HCT116 (cell line): Measurements from ENCODE around the gene C4orf17. TPM values are rescaled to one million over a fixed set of nuclear protein-coding genes. Genes with fewer than 3 reads are reported as not detected.

ENCODE experiments used
- ATAC-seq: fragments of 200-7000 bp; cut with Tn5 transposase; 2 replicates; pipeline ENCODE4 v1.9.1; 2020; ENCODE audit warnings: mild to moderate bottlenecking, moderate library complexity
- Bru-seq: library from RNA; stranded (reverse); fragments of 400-500 nt; gene quantifications from one replicate; lab custom pipeline; 2021; lab: Mats Ljungman, UMichigan
- BruChase-seq, 2 experiments: library from RNA; stranded (reverse); fragments of 400-500 nt; gene quantifications; one replicate each; lab custom pipeline; 2021; lab: Mats Ljungman, UMichigan
- BruUV-seq: library from RNA; stranded (reverse); fragments of 400-500 nt; replicated peaks from 2 replicates; lab custom pipeline; 2021; lab: Mats Ljungman, UMichigan
- CTCF ChIA-PET: fragments of 300-600 bp; sonication (Branson Sonifier 250); formaldehyde crosslinking; loops from one replicate; lab custom pipeline; 2021; ENCODE audit warnings: antibody characterized with exemption; lab: Charles Lee
- POLR2A ChIA-PET: fragments of 300-600, 350-600 bp; sonication (Branson Sonifier 250); formaldehyde crosslinking; loops from one replicate; lab custom pipeline; 2021; ENCODE audit warnings: antibody characterized with exemption; lab: Charles Lee
- RAD21 ChIA-PET, 2 experiments: fragments of 300-600 bp; sonication (Branson Sonifier 250); formaldehyde crosslinking; loops; one replicate each; lab custom pipeline; 2023; ENCODE audit warnings: low total read pairs in 2 of 2; ENCODE audit not compliant: uncharacterized antibody in 2 of 2, unreplicated experiment in 2 of 2, low non-redundant PET in 1 of 2; lab: Charles Lee
- DNase-seq: peaks from one replicate; pipeline ENCODE4 v3.0.0-alpha.2; 2010; ENCODE audit warnings: low read depth, low spot score
- H2AFZ ChIP-seq: fragments of 200-600 bp; shearing (Covaris generic), sonication (generic); 2 replicates; pipeline ENCODE4 v1.6.1; 2017; ENCODE audit warnings: low read depth, mixed run types, mixed read lengths, antibody characterized with exemption, low read length; ENCODE audit not compliant: poor library complexity, severe bottlenecking
- H3K27ac ChIP-seq: 2 replicates; pipeline ENCODE4 v1.5.1; 2012; ENCODE audit warnings: low read depth, low read length
- H3K27me3 ChIP-seq: fragments of 200-600 bp; sonication (generic); 2 replicates; pipeline ENCODE4 v1.6.1; 2016; ENCODE audit warnings: mixed run types, low read length, mixed read lengths; ENCODE audit not compliant: insufficient read depth
- H3K36me3 ChIP-seq, 2 experiments: fragments of 200-500 bp in 1 of 2; fragments of 200-600 bp in 1 of 2; sonication (Bioruptor generic) in 1 of 2; sonication (generic) in 1 of 2; 2 replicates each; pipeline versions ENCODE4 v1.5.1 to v1.6.1; 2014 to 2016; ENCODE audit warnings: low read length in 2 of 2, inconsistent platforms in 1 of 2, mixed read lengths in 1 of 2, mixed run types in 1 of 2; ENCODE audit not compliant: insufficient read depth in 2 of 2, control insufficient read depth in 1 of 2
- H3K4me1 ChIP-seq, 2 experiments: fragments of 200-600 bp in 1 of 2; sonication (generic) in 1 of 2; 2 replicates each; pipeline versions ENCODE4 v1.5.1 to v1.6.1; 2012 to 2017; ENCODE audit warnings: low read length in 2 of 2, inconsistent platforms in 1 of 2, mild to moderate bottlenecking in 1 of 2, mixed read lengths in 1 of 2, mixed run types in 1 of 2, moderate library complexity in 1 of 2; ENCODE audit not compliant: insufficient read depth in 2 of 2, control insufficient read depth in 1 of 2
- H3K4me2 ChIP-seq: fragments of 200-600 bp; sonication (generic); 2 replicates; pipeline ENCODE4 v1.6.1; 2017; ENCODE audit warnings: mixed run types, low read length, mixed read lengths
- H3K4me3 ChIP-seq, 2 experiments: fragments of 200-600 bp in 1 of 2; sonication (generic) in 1 of 2; replicated peaks in 1 of 2; 2 replicates each; pipeline ENCODE4 v1.5.1; 2011 to 2016; ENCODE audit warnings: low read length in 2 of 2, control low read depth in 1 of 2, low read depth in 1 of 2, mild to moderate bottlenecking in 1 of 2, mixed read lengths in 1 of 2, mixed run types in 1 of 2
- H3K79me2 ChIP-seq: fragments of 200-600 bp; sonication (generic); 2 replicates; pipeline ENCODE4 v1.6.1; 2017; ENCODE audit warnings: mild to moderate bottlenecking, mixed run types, low read length, moderate library complexity, mixed read lengths; ENCODE audit not compliant: insufficient read depth
- H3K9ac ChIP-seq: fragments of 200-600 bp; sonication (generic); 2 replicates; pipeline ENCODE4 v1.6.1; 2016; ENCODE audit warnings: low read length, mixed read lengths
- H3K9me2 ChIP-seq: fragments of 200-600 bp; sonication (generic), shearing (Covaris generic); 2 replicates; pipeline ENCODE4 v1.6.1; 2017; ENCODE audit warnings: mixed run types, mild to moderate bottlenecking, moderate library complexity; ENCODE audit not compliant: insufficient read depth
- H3K9me3 ChIP-seq, 2 experiments: fragments of 200-500 bp in 1 of 2; fragments of 200-600 bp in 1 of 2; sonication (Bioruptor generic) in 1 of 2; sonication (generic) in 1 of 2; 2 replicates each; pipeline ENCODE4 v1.6.1; 2014 to 2017; ENCODE audit warnings: low read length in 2 of 2, mixed read lengths in 2 of 2, inconsistent platforms in 1 of 2, low read depth in 1 of 2, mild to moderate bottlenecking in 1 of 2, mixed run types in 1 of 2, moderate library complexity in 1 of 2; ENCODE audit not compliant: control insufficient read depth in 1 of 2, insufficient read depth in 1 of 2
- H4K20me1 ChIP-seq: fragments of 200-600 bp; sonication (generic), shearing (Covaris generic); 2 replicates; pipeline ENCODE4 v1.6.1; 2017; ENCODE audit warnings: mixed run types, mild to moderate bottlenecking, moderate library complexity; ENCODE audit not compliant: insufficient read depth
- CBX3 ChIP-seq: IDR thresholded peaks from 2 replicates; pipeline ENCODE4 v1.6.1; 2012; ENCODE audit warnings: low read depth
- CEBPB ChIP-seq: IDR thresholded peaks from 2 replicates; pipeline ENCODE4 v1.6.1; 2012; ENCODE audit warnings: low read depth
- EGR1 ChIP-seq: IDR thresholded peaks from 2 replicates; pipeline ENCODE4 v1.6.1; 2012; ENCODE audit warnings: low read depth
- ELF1 ChIP-seq: IDR thresholded peaks from 2 replicates; pipeline ENCODE4 v1.6.1; 2012; ENCODE audit warnings: low read depth, borderline replicate concordance
- FOSL1 ChIP-seq: IDR thresholded peaks from 2 replicates; pipeline ENCODE4 v1.6.1; 2012; ENCODE audit warnings: low read depth
- JUND ChIP-seq: IDR thresholded peaks from 2 replicates; pipeline ENCODE4 v1.6.1; 2012
- MAX ChIP-seq: IDR thresholded peaks from 2 replicates; pipeline ENCODE4 v1.6.1; 2012
- POLR2A ChIP-seq: IDR thresholded peaks from 2 replicates; pipeline ENCODE4 v1.7.0; 2011; ENCODE audit warnings: borderline replicate concordance; ENCODE audit not compliant: insufficient read depth, insufficient read length; ENCODE audit errors: extremely low read depth
- POLR2AphosphoS5 ChIP-seq: IDR thresholded peaks from 2 replicates; pipeline ENCODE4 v1.6.1; 2011; ENCODE audit warnings: mild to moderate bottlenecking, low read depth, low read length, moderate library complexity
- SP1 ChIP-seq: IDR thresholded peaks from 2 replicates; pipeline ENCODE4 v1.6.1; 2012; ENCODE audit warnings: low read depth
- TCF7L2 ChIP-seq: IDR thresholded peaks from 2 replicates; pipeline ENCODE4 v1.7.0; 2011; ENCODE audit warnings: borderline replicate concordance, inconsistent platforms; ENCODE audit not compliant: insufficient read depth, insufficient read length; ENCODE audit errors: extremely low read depth
- YY1 ChIP-seq: IDR thresholded peaks from 2 replicates; pipeline ENCODE4 v1.6.1; 2011; ENCODE audit warnings: low read length, low read depth, moderate library complexity, mild to moderate bottlenecking; ENCODE audit not compliant: insufficient replicate concordance; ENCODE audit errors: extremely low read depth
- ZFX ChIP-seq: fragments of 450-650 bp; IDR thresholded peaks from 2 replicates; pipeline ENCODE4 v1.6.1; 2017
- intact Hi-C: fragments of 100-400 bp; cut with micrococcal nuclease; formaldehyde crosslinking; loops from 2 replicates; pipeline ENCODE4 v1.10.0; 2022
- long read RNA-seq: library from polyadenylated mRNA; unstranded; transcript quantifications from one replicate; pipeline ENCODE4 v2.0.0, GENCODE V29; 2021; ENCODE audit not compliant: unreplicated experiment
- polyA plus RNA-seq: library from polyadenylated mRNA; unstranded; fragments of >200 nt; gene quantifications from 2 replicates; pipeline ENCODE4 v1.2.1, GENCODE V29; 2012; ENCODE audit warnings: missing spikeins
- total RNA-seq: library from RNA; stranded (reverse); gene quantifications from one replicate; pipeline ENCODE4 v1.2.1, GENCODE V29; 2021; ENCODE audit not compliant: unreplicated experiment
- TF ChIP-seq, protein P1 (sequence below), 3 experiments: fragments of 200-600 bp in 1 of 3; sonication (generic) in 1 of 3; IDR thresholded peaks in 2 of 3; conservative IDR thresholded peaks in 1 of 3; 2 replicates each; pipeline ENCODE4 v1.5.1; 2012 to 2017; ENCODE audit warnings: low read depth in 2 of 3, low read length in 2 of 3, antibody characterized with exemption in 1 of 3, borderline replicate concordance in 1 of 3, control low read depth in 1 of 3, mild to moderate bottlenecking in 1 of 3, mixed read lengths in 1 of 3, mixed run types in 1 of 3, moderate library complexity in 1 of 3; ENCODE audit not compliant: insufficient read depth in 1 of 3
- TF ChIP-seq, protein P2 (sequence below): IDR thresholded peaks from 2 replicates; pipeline ENCODE4 v1.6.1; 2012

The C4orf17 gene
- total RNA-seq = not detected
- polyA plus RNA-seq = not detected in 2 replicates
- Bru-seq, nascent RNA = percentile 5 among the genes with signal in this experiment
- BruChase-seq, experiment 1, labeled RNA remaining after a 6-hour chase = not detected
- not detected for BruChase-seq, experiment 2, labeled RNA remaining after a 2-hour chase
- long read RNA-seq = 0 reads

GRCh38 chr4:99510721-99511120, at the start of gene C4orf17:
Gene C4orf17, plus strand, starts transcription at chr4:99511021. Its CDS starts 2,061 bp downstream, at chr4:99513082.
- Histone ChIP-seq H3K9me3 (no peaks in the 10 kb centered on the region), H3K4me3 (no peak within 1 kb of the TSS), H2AFZ (no peak within 1 kb of the TSS), H3K27ac (no peak within 1 kb of the TSS), H3K4me2 (no peak within 1 kb of the TSS), H3K36me3 (no peaks in the 10 kb centered on the region), H3K9ac (no peak within 1 kb of the TSS), H3K4me1 (peaks cover 0 to 6% of the 10 kb centered on the region in 2 experiments; a peak in 2 of 4 replicates), H3K79me2 (no peaks in the 10 kb centered on the region), H3K9me2 (0 out of 2 replicates have a peak, but pooled peaks cover 5% of the 10 kb centered on the region), H3K27me3 (no peaks in the 10 kb centered on the region), H4K20me1 (no peaks in the 10 kb centered on the region)
- ChIA-PET RAD21 (no interaction called here), POLR2A (no interaction called here), CTCF (no interaction called here)
- BruUV-seq = no TSS peak
- TF ChIP-seq TCF7L2 = no peak
- TF ChIP-seq EGR1 = no peak
- intact Hi-C loops = no loop called here
- ATAC-seq (no peak), DNase-seq (no peak)

DNA sequence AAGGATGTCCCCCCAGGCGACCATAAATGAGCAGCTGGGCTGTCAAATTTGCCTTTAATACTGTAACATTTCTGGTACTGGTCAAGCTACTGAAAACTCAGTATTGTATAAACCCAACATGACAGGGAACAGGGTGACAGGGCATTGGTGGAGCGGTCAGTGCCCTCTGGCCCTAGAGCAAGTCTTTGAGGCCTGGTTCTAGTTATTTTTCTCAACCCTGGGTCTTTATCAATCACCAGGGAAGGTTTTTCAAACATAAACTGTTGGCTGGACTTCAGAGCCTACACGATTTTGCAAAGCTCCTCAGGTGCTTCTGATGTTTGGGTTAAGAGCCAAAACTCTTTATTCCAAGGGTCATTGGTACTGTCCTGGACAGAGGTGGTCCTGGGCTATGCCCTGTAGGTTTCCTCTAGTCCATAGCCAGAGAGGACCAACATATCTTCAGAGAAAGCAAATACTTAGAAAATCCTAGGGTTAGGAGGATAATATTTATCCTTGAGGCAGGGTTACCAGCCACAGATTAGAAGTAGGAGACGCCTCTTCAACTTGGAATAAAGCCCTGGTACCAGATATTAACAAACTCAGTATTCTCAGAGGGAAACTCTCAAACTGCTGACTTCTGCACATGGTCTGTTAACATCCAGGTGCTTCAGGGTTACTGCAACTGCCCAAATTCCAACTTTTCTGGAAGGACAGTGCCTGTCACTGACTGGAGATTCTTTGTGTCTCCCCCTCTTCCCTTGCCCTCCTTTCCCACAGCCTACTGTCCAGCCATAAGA, 49.0 kb upstream of the C4orf17 start:
- H3K4me2 ChIP-seq = no peak overlapping the region
- H3K9ac ChIP-seq = no peak overlapping the region
- no peaks in the 10 kb centered on the region for H3K27me3 ChIP-seq
- RAD21 ChIA-PET = no interaction called here
- peaks cover 0 to 5% of the 10 kb centered on the region in 2 experiments; a peak in 1 of 4 replicates for H3K4me1 ChIP-seq
- H3K79me2 ChIP-seq = no peaks in the 10 kb centered on the region
- H3K9me3 ChIP-seq = no peaks in the 10 kb centered on the region
- H4K20me1 ChIP-seq = no peaks in the 10 kb centered on the region
- CTCF ChIA-PET = interaction anchor here (0.6 kb wide), 1 partner anchor 466 kb away, joined by 3 read pairs; the partner anchor contains the start of gene METAP1
- no peak overlapping the region for H3K27ac ChIP-seq
- ATAC-seq = no peak
- no peaks in the 10 kb centered on the region for H3K36me3 ChIP-seq
- TF ChIP-seq POLR2A (no peak), YY1 (no peak), EGR1 (no peak), JUND (no peak), POLR2AphosphoS5 (no peak), CBX3 (no peak), CEBPB (no peak), MAX (no peak), FOSL1 (no peak), SP1 (no peak), TCF7L2 (no peak), ELF1 (no peak), ZFX (no peak)
- TF ChIP-seq, protein P1, sequence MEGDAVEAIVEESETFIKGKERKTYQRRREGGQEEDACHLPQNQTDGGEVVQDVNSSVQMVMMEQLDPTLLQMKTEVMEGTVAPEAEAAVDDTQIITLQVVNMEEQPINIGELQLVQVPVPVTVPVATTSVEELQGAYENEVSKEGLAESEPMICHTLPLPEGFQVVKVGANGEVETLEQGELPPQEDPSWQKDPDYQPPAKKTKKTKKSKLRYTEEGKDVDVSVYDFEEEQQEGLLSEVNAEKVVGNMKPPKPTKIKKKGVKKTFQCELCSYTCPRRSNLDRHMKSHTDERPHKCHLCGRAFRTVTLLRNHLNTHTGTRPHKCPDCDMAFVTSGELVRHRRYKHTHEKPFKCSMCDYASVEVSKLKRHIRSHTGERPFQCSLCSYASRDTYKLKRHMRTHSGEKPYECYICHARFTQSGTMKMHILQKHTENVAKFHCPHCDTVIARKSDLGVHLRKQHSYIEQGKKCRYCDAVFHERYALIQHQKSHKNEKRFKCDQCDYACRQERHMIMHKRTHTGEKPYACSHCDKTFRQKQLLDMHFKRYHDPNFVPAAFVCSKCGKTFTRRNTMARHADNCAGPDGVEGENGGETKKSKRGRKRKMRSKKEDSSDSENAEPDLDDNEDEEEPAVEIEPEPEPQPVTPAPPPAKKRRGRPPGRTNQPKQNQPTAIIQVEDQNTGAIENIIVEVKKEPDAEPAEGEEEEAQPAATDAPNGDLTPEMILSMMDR (IDR thresholded peaks at IDR 0.05 in 2 of 3, conservative IDR thresholded peaks at IDR 0.05 in 1 of 3; ENCODE audit: borderline replicate concordance in 1 of 3, insufficient read depth in 1 of 3, low read depth in 2 of 3, low read length in 2 of 3) = no peak
- TF ChIP-seq, protein P2, sequence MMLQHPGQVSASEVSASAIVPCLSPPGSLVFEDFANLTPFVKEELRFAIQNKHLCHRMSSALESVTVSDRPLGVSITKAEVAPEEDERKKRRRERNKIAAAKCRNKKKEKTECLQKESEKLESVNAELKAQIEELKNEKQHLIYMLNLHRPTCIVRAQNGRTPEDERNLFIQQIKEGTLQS = no peak
- POLR2A ChIA-PET = no interaction called here
- BruUV-seq = no TSS peak
- intact Hi-C loops = loop anchor here (2.0 to 10.0 kb wide), 4 partner anchors 57 to 1310 kb away; no protein-coding TSS in a partner anchor
- no peak overlapping the region for H3K4me3 ChIP-seq
- no peak overlapping the region for H2AFZ ChIP-seq
- no peak for DNase-seq
- no peaks in the 10 kb centered on the region for H3K9me2 ChIP-seq
